ENCODE results near the gene IFRD1.

DNA sequence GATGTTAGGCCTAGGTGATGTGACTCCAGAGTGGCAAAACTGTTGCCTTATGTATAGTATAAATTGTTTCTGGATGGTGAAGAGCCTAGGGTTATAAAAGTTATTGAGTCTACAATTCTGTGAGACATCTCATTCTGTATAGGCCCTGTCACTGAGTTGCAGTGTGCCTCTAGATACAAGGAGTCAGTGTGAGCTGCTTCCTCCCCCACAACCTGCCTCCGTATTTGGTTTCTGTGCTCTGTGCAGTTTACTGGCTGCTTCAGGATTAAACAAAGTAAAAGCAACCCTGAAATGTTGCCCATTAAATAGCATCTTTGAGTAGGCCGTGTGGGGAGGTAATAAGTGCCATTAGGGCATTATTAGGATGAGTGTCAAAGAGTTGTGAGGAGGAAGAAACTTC lies 1.9 kb upstream of the IFRD1 start:
- no peak for TF ChIP-seq CTCF (optimal IDR thresholded peaks at IDR 0.05 in 1 of 3, IDR thresholded peaks at IDR 0.05 in 1 of 3, conservative IDR thresholded peaks at IDR 0.05 in 1 of 3; ENCODE audit: extremely low read depth in 1 of 3, insufficient read depth in 2 of 3, low read length in 3 of 3)
- no peak for TF ChIP-seq EZH2 (IDR thresholded peaks at IDR 0.05; ENCODE audit: low read length)
